Omental fat pad (tissue), 4 donors: ENCODE results near the gene TMX4. TPM values are rescaled to one million over a fixed set of nuclear protein-coding genes. Genes with fewer than 3 reads are reported as not detected.

ENCODE experiments used
- ATAC-seq: fragments of 150-250 bp; one replicate; pipeline ENCODE4 v1.9.1; 2016; ENCODE audit warnings: mild to moderate bottlenecking, moderate library complexity; ENCODE audit not compliant: low FRiP score
- DNase-seq: peaks from one replicate; pipeline ENCODE4 v3.0.0-alpha.2; 2019; ENCODE audit warnings: low spot score
- total RNA-seq, 4 donors: library from RNA; depleted of rRNA; stranded (reverse); fragments of >200 nt; gene quantifications; one replicate each; pipeline ENCODE4 v1.1.0, GENCODE V29; 2016
- TF ChIP-seq, protein P1 (sequence below), 3 donors: fragments of 450-650 bp; IDR thresholded peaks; one replicate each; pipeline ENCODE4 v1.5.1; 2016 to 2017; ENCODE audit warnings: antibody characterized with exemption in 3 of 3, mild to moderate bottlenecking in 3 of 3, moderate library complexity in 2 of 3

TMX4 gene, protein sequence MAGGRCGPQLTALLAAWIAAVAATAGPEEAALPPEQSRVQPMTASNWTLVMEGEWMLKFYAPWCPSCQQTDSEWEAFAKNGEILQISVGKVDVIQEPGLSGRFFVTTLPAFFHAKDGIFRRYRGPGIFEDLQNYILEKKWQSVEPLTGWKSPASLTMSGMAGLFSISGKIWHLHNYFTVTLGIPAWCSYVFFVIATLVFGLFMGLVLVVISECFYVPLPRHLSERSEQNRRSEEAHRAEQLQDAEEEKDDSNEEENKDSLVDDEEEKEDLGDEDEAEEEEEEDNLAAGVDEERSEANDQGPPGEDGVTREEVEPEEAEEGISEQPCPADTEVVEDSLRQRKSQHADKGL
- 10 to 100 TPM; 30.8 to 48.8 (median 41.6) TPM for total RNA-seq

DNA sequence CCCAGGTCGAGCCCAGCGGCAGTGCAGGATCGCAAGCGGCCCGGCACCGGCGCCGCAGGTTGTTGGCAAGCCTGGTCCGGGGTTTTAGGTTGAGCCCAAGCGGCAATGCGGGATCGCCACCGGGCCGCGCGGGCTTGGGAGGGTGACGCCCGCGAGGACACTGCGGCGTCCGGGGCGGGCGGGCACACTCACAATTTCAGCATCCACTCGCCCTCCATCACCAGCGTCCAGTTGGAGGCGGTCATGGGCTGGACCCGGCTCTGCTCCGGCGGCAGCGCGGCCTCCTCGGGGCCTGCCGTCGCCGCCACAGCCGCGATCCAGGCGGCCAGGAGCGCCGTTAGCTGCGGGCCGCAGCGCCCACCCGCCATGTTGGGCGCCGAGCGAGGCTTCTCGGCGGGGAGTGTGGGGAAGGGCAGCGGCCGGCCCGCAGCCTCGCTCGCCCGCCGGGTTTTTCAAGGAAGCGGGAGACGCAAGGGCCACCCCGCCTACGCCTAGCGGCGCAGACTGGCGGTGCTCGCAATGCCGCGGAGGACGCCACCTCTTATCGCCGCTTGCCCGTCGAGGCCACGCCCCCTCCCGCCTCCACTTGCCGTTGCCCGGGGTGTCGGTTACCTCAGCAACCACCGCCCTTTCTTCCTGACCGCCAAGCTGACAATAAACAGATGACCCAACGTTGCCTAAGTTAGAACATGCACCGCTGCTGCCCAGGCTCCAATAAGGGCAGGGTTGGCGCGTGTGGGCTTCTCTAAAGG, at the start of gene TMX4:
TMX4 (minus strand) TSS at position 516 of the 752 bp plus-strand sequence; CDS start at position 368, 148 bp downstream.
- DNase-seq: peak; percentile 96
- ATAC-seq: peak; percentile 92
- TF ChIP-seq, protein P1, sequence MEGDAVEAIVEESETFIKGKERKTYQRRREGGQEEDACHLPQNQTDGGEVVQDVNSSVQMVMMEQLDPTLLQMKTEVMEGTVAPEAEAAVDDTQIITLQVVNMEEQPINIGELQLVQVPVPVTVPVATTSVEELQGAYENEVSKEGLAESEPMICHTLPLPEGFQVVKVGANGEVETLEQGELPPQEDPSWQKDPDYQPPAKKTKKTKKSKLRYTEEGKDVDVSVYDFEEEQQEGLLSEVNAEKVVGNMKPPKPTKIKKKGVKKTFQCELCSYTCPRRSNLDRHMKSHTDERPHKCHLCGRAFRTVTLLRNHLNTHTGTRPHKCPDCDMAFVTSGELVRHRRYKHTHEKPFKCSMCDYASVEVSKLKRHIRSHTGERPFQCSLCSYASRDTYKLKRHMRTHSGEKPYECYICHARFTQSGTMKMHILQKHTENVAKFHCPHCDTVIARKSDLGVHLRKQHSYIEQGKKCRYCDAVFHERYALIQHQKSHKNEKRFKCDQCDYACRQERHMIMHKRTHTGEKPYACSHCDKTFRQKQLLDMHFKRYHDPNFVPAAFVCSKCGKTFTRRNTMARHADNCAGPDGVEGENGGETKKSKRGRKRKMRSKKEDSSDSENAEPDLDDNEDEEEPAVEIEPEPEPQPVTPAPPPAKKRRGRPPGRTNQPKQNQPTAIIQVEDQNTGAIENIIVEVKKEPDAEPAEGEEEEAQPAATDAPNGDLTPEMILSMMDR (IDR thresholded peaks at IDR 0.05): peak in 1 of 3 donors; percentile 33

DNA sequence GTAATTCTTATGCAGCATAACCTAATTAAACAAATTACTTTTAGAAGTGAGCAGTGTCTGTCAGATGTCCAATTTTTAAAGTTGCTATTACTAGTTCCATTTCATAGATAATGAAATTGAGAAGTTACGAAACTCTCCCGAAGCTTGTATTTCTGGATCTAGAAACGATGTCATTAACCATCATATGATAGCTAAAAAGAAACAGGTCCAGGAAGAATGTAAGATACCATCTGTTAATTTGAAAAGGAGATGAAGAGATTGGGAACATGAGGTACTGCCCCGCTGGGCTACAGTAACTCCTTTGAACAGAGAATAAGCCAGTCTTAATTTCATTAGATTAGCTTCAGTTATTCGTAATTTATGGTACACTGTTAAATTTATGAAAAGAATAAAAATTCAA, 47.5 kb upstream of the TMX4 start:
- TF ChIP-seq, protein P1 (IDR thresholded peaks at IDR 0.05): no peak
- DNase-seq: no peak
- ATAC-seq: no peak

- DNase-seq: no peak
- TF ChIP-seq, protein P1 (IDR thresholded peaks at IDR 0.05): no peak
- ATAC-seq: no peak
These were observed 47.1 kb upstream of the TMX4 start for GRCh38 chr20:8066662-8067061.

DNA sequence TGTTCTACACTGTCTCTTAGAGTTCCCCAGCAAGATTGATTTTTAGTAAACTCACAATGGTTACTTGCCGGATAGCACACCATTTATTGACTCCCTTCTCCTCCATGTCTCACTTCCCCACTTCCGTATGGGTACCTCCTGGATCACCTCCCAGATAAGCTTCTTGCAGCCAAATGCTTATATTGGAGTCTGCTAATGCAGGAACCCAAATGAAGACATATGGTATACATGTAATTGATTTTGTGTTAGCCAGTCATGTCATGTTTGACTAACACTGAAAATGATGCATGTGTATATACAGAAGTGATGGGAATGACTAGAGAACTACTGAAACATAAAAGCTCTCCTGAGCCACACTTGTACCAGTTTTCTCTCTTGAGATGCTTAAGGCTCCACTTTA, 46.1 kb upstream of the TMX4 start:
- TF ChIP-seq, protein P1 (IDR thresholded peaks at IDR 0.05): no peak
- DNase-seq (no peak), ATAC-seq (no peak)

- DNase-seq (no peak), ATAC-seq (no peak)
- TF ChIP-seq, protein P1 (IDR thresholded peaks at IDR 0.05): no peak
These were observed 43.2 kb upstream of the TMX4 start for GRCh38 chr20:8062756-8063155.

GRCh38 chr20:8061861-8062518, 42.4 kb upstream of the TMX4 start:
- ATAC-seq (no peak), DNase-seq (no peak)
- TF ChIP-seq, protein P1 (IDR thresholded peaks at IDR 0.05): no peak
